ENCODE results near the gene MMP27.

The MMP27 gene

DNA sequence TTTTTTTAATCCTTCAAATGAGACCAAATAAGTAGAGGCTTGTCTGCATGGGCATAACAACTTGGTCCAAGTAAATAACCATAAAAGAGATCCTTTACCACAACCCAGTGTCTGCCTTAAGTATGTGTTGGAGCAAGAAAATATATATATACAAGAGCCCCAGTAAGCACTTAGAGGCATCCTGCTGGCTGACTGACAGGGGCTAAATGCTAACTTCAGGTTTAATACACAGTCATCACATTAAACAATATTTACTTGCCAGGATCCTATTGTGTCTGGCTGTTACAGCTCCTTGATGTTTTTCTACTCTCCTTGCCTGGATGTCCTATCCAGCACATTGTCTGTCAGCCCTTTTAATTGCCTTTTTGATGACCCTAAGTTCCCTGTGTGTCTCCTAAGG is 43.0 kb downstream of the MMP27 start:
- Histone ChIP-seq H3K9me2 (replicated peaks; ENCODE audit: insufficient read depth, low read length) (no peaks in the 10 kb centered on the region), H3F3A (ENCODE audit: insufficient read depth) (no peaks in the 10 kb centered on the region), H3K9ac (ENCODE audit: low read length) (no peak overlapping the region), H3K4me2 (ENCODE audit: low read depth, low read length, poor library complexity, severe bottlenecking) (no peak overlapping the region), H3K27me3 (ENCODE audit: low read length) (no peaks in the 10 kb centered on the region), H3K79me2 (ENCODE audit: insufficient read depth, low read length) (no peaks in the 10 kb centered on the region), H4K20me1 (ENCODE audit: low read depth, low read length) (no peaks in the 10 kb centered on the region), H3K4me3 (ENCODE audit: insufficient read depth, low read length, poor library complexity, severe bottlenecking) (no peak overlapping the region), H3K36me3 (ENCODE audit: low read length) (no peaks in the 10 kb centered on the region), H3K9me3 (ENCODE audit: insufficient read depth, low read length) (no peaks in the 10 kb centered on the region), H2AFZ (ENCODE audit: low read depth, low read length, severe bottlenecking) (no peak overlapping the region), H3K27ac (ENCODE audit: low read depth, low read length) (no peak overlapping the region)
- TF ChIP-seq EZH2phosphoT487 (conservative IDR thresholded peaks at IDR 0.05; ENCODE audit: low read length) = no peak
- TF ChIP-seq, protein P1, sequence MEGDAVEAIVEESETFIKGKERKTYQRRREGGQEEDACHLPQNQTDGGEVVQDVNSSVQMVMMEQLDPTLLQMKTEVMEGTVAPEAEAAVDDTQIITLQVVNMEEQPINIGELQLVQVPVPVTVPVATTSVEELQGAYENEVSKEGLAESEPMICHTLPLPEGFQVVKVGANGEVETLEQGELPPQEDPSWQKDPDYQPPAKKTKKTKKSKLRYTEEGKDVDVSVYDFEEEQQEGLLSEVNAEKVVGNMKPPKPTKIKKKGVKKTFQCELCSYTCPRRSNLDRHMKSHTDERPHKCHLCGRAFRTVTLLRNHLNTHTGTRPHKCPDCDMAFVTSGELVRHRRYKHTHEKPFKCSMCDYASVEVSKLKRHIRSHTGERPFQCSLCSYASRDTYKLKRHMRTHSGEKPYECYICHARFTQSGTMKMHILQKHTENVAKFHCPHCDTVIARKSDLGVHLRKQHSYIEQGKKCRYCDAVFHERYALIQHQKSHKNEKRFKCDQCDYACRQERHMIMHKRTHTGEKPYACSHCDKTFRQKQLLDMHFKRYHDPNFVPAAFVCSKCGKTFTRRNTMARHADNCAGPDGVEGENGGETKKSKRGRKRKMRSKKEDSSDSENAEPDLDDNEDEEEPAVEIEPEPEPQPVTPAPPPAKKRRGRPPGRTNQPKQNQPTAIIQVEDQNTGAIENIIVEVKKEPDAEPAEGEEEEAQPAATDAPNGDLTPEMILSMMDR (IDR thresholded peaks at IDR 0.05; ENCODE audit: insufficient read depth, low read length, poor library complexity, severe bottlenecking) = no peak

DNA sequence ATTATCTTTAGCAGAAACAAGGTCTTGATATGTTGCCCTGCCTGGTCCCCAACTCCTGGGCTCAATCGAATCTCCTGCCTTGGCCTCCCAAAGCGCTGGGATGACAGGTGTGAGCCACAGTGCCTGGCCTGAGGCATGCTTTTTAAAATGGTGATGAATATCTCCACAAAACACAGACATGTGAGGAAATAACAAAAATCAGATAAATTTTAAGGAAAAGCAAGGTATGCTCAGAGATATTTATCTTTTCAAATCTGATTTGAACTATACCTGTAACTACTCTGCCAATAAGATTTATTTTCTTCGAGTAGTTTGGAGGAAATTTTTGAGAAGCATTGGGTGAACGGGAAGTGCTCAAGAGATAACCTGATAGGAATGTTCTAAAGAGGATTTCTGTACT is 44.5 kb downstream of the MMP27 start:
- no peak overlapping the region for H3K9ac ChIP-seq (ENCODE audit: low read length)
- no peak overlapping the region for H2AFZ ChIP-seq (ENCODE audit: low read depth, low read length, severe bottlenecking)
- TF ChIP-seq EZH2phosphoT487 (conservative IDR thresholded peaks at IDR 0.05; ENCODE audit: low read length) = no peak
- TF ChIP-seq, protein P1 (IDR thresholded peaks at IDR 0.05; ENCODE audit: insufficient read depth, low read length, poor library complexity, severe bottlenecking) = no peak
- H3K36me3 ChIP-seq (ENCODE audit: low read length) = no peaks in the 10 kb centered on the region
- no peak overlapping the region for H3K27ac ChIP-seq (ENCODE audit: low read depth, low read length)
- H3F3A ChIP-seq (ENCODE audit: insufficient read depth) = no peaks in the 10 kb centered on the region
- no peaks in the 10 kb centered on the region for H3K27me3 ChIP-seq (ENCODE audit: low read length)
- H3K9me2 ChIP-seq (replicated peaks; ENCODE audit: insufficient read depth, low read length) = no peaks in the 10 kb centered on the region
- no peak overlapping the region for H3K4me3 ChIP-seq (ENCODE audit: insufficient read depth, low read length, poor library complexity, severe bottlenecking)
- no peaks in the 10 kb centered on the region for H3K9me3 ChIP-seq (ENCODE audit: insufficient read depth, low read length)
- no peaks in the 10 kb centered on the region for H4K20me1 ChIP-seq (ENCODE audit: low read depth, low read length)
- H3K4me2 ChIP-seq (ENCODE audit: low read depth, low read length, poor library complexity, severe bottlenecking) = no peak overlapping the region
- H3K79me2 ChIP-seq (ENCODE audit: insufficient read depth, low read length) = no peaks in the 10 kb centered on the region

DNA sequence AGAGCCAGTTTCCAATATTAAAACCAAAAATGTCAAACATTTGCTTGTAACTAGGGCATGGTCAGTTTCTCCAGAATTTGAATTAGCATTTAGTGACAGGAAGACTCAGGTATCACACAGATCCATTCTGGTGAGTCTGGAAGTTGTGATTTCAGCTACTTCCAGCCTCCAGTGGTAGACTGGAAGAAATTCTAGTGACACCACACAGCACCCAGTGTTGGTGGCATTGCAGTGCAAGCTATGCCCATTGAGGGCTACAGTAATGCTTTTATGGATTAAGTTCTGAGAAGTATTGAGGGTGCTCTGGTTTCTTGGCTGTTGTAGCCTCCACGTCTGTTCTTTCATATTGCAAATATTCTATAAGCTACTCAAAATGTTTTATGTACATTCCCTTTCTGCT is 49.0 kb downstream of the MMP27 start:
- H3K4me2 ChIP-seq (ENCODE audit: low read depth, low read length, poor library complexity, severe bottlenecking) = no peak overlapping the region
- H3K4me3 ChIP-seq (ENCODE audit: insufficient read depth, low read length, poor library complexity, severe bottlenecking) = no peak overlapping the region
- no peaks in the 10 kb centered on the region for H3K9me3 ChIP-seq (ENCODE audit: insufficient read depth, low read length)
- no peaks in the 10 kb centered on the region for H3K79me2 ChIP-seq (ENCODE audit: insufficient read depth, low read length)
- H3F3A ChIP-seq (ENCODE audit: insufficient read depth) = no peaks in the 10 kb centered on the region
- no peaks in the 10 kb centered on the region for H3K27me3 ChIP-seq (ENCODE audit: low read length)
- no peak overlapping the region for H2AFZ ChIP-seq (ENCODE audit: low read depth, low read length, severe bottlenecking)
- H3K9ac ChIP-seq (ENCODE audit: low read length) = no peak overlapping the region
- H3K27ac ChIP-seq (ENCODE audit: low read depth, low read length) = no peak overlapping the region
- TF ChIP-seq, protein P1 (IDR thresholded peaks at IDR 0.05; ENCODE audit: insufficient read depth, low read length, poor library complexity, severe bottlenecking) = no peak
- no peak for TF ChIP-seq EZH2phosphoT487 (conservative IDR thresholded peaks at IDR 0.05; ENCODE audit: low read length)
- H3K9me2 ChIP-seq (replicated peaks; ENCODE audit: insufficient read depth, low read length) = no peaks in the 10 kb centered on the region
- no peaks in the 10 kb centered on the region for H3K36me3 ChIP-seq (ENCODE audit: low read length)
- H4K20me1 ChIP-seq (ENCODE audit: low read depth, low read length) = no peaks in the 10 kb centered on the region

All from SU-DHL-6 (cell line).